Fibroblast of gingiva (primary cell): ENCODE measurements around the gene SLC25A43.
A peak's percentile ranks its signal among the peaks of the same experiment; 100 is the strongest.
"Not testable (repeated sequence)": the region's sequence is repeated elsewhere in the genome, so short reads cannot be mapped to it uniquely, and the experiment has no call there.

ENCODE experiments used
- DNase-seq: peaks from one replicate; pipeline ENCODE4 v3.0.0-alpha.2; 2011; ENCODE audit warnings: low read depth

SLC25A43 gene

GRCh38 chrX:119398974-119399771, at the start of gene SLC25A43:
Gene SLC25A43, plus strand, starts transcription at chrX:119399336. Its CDS starts 68 bp downstream, at chrX:119399404.
- DNase-seq: peak; percentile 24

GRCh38 chrX:119359618-119360382, 39.3 kb upstream of the SLC25A43 start:
- DNase-seq: peak; percentile 3

- DNase-seq: not testable (repeated sequence)
These were observed 37.7 kb upstream of the SLC25A43 start for GRCh38 chrX:119361451-119361850.

- DNase-seq: not testable (repeated sequence)
These were observed 37.1 kb upstream of the SLC25A43 start for GRCh38 chrX:119362074-119362473.

- no peak for DNase-seq
These were observed 35.7 kb upstream of the SLC25A43 start for GRCh38 chrX:119363391-119363790.

GRCh38 chrX:119371861-119372260, 27.3 kb upstream of the SLC25A43 start:
- not testable (repeated sequence) for DNase-seq

GRCh38 chrX:119374736-119375135, 24.4 kb upstream of the SLC25A43 start:
- peak; percentile 2 for DNase-seq

- no peak for DNase-seq
These were observed 23.6 kb upstream of the SLC25A43 start for GRCh38 chrX:119375561-119375960.

GRCh38 chrX:119376312-119376711, 22.8 kb upstream of the SLC25A43 start:
- no peak for DNase-seq

- DNase-seq: no peak
These were observed 17.7 kb upstream of the SLC25A43 start for GRCh38 chrX:119381349-119381944.

GRCh38 chrX:119382606-119383005, 16.5 kb upstream of the SLC25A43 start:
- DNase-seq: no peak

GRCh38 chrX:119386685-119387084, 12.5 kb upstream of the SLC25A43 start:
- DNase-seq: not testable (repeated sequence)

- not testable (repeated sequence) for DNase-seq
These were observed 11.7 kb upstream of the SLC25A43 start for GRCh38 chrX:119387426-119387825.

- no peak for DNase-seq
These were observed 9.9 kb upstream of the SLC25A43 start for GRCh38 chrX:119389214-119389613.

GRCh38 chrX:119389871-119390501, 9.2 kb upstream of the SLC25A43 start:
- no peak for DNase-seq

- DNase-seq: peak; percentile 25
These were observed 7.9 kb upstream of the SLC25A43 start for GRCh38 chrX:119391279-119391678.

GRCh38 chrX:119393144-119393543, 6.0 kb upstream of the SLC25A43 start:
- no peak for DNase-seq

- DNase-seq: no peak
These were observed 556 bp upstream of the SLC25A43 start for GRCh38 chrX:119398587-119398973.

- peak; percentile 25 for DNase-seq
These were observed 601 bp downstream of the SLC25A43 start for GRCh38 chrX:119399772-119400101.

- no peak for DNase-seq
These were observed 2.4 kb downstream of the SLC25A43 start for GRCh38 chrX:119401569-119401968.

GRCh38 chrX:119402588-119402987, 3.5 kb downstream of the SLC25A43 start:
- no peak for DNase-seq

GRCh38 chrX:119406776-119407175, 7.6 kb downstream of the SLC25A43 start:
- no peak for DNase-seq
